GM23338 (cell line): ENCODE data around the gene FBXW4. TPM values are rescaled to one million over a fixed set of nuclear protein-coding genes. Genes with fewer than 3 reads are reported as not detected.

Experiments
- ATAC-seq: fragments of 200-7000 bp; cut with Tn5 transposase; 3 replicates; pipeline ENCODE4 v1.9.1; 2020
- DNase-seq: peaks from one replicate; pipeline ENCODE4 v3.0.0-alpha.2; 2015; ENCODE audit warnings: low spot score
- H2AFZ ChIP-seq: fragments of 200-600 bp; sonication (generic); 2 replicates; pipeline ENCODE4 v1.8.0; 2016; ENCODE audit warnings: antibody characterized with exemption, mild to moderate bottlenecking, moderate library complexity
- H3F3A ChIP-seq: fragments of 200-600 bp; sonication (generic); replicated peaks from 2 replicates; pipeline ENCODE4 v1.8.0; 2017; ENCODE audit warnings: antibody characterized with exemption, mixed run types, low read depth
- H3K27ac ChIP-seq: fragments of 200-600 bp; sonication (generic); 2 replicates; pipeline ENCODE4 v1.6.1; 2016; ENCODE audit warnings: low read depth
- H3K27me3 ChIP-seq: fragments of 200-600 bp; sonication (generic); 2 replicates; pipeline ENCODE4 v1.8.0; 2016; ENCODE audit warnings: mild to moderate bottlenecking, mixed run types, moderate library complexity; ENCODE audit not compliant: insufficient read depth
- H3K36me3 ChIP-seq: fragments of 200-600 bp; sonication (generic); 2 replicates; pipeline ENCODE4 v1.8.0; 2016; ENCODE audit warnings: mild to moderate bottlenecking; ENCODE audit not compliant: insufficient read depth
- H3K4me1 ChIP-seq: fragments of 200-600 bp; sonication (generic); 2 replicates; pipeline ENCODE4 v1.8.0; 2016; ENCODE audit warnings: mild to moderate bottlenecking, moderate library complexity; ENCODE audit not compliant: insufficient read depth
- H3K4me2 ChIP-seq: fragments of 200-600 bp; sonication (generic); 2 replicates; pipeline ENCODE4 v1.7.1; 2017; ENCODE audit warnings: mixed run types
- H3K4me3 ChIP-seq: fragments of 200-600 bp; sonication (generic); 2 replicates; pipeline ENCODE4 v1.6.1; 2016; ENCODE audit warnings: mixed run types
- H3K79me2 ChIP-seq: fragments of 200-600 bp; sonication (generic); replicated peaks from 2 replicates; pipeline ENCODE4 v1.8.0; 2017; ENCODE audit warnings: mild to moderate bottlenecking; ENCODE audit not compliant: insufficient read depth
- H3K9me2 ChIP-seq: fragments of 200-600 bp; sonication (generic); 2 replicates; pipeline ENCODE4 v1.8.0; 2017; ENCODE audit not compliant: insufficient read depth
- H4K20me1 ChIP-seq: fragments of 200-600 bp; sonication (generic); replicated peaks from 2 replicates; pipeline ENCODE4 v1.8.0; 2017; ENCODE audit warnings: mild to moderate bottlenecking; ENCODE audit not compliant: insufficient read depth
- H3K27ac Mint-ChIP-seq: 2 replicates; pipeline ENCODE4 v1.8.0; 2020; ENCODE audit warnings: inconsistent platforms, mild to moderate bottlenecking, moderate library complexity, mixed read lengths
- H3K27me3 Mint-ChIP-seq: 3 replicates; pipeline ENCODE4 v1.8.0; 2022; ENCODE audit warnings: low read depth, mild to moderate bottlenecking, moderate library complexity, mixed read lengths, inconsistent platforms; ENCODE audit not compliant: insufficient read depth, poor library complexity
- H3K36me3 Mint-ChIP-seq: 3 replicates; pipeline ENCODE4 v1.8.0; 2021; ENCODE audit warnings: low read depth, mild to moderate bottlenecking, inconsistent platforms, moderate library complexity, mixed read lengths
- H3K4me1 Mint-ChIP-seq: 3 replicates; pipeline ENCODE4 v1.8.0; 2020; ENCODE audit warnings: mild to moderate bottlenecking, inconsistent platforms, mixed read lengths
- H3K4me3 Mint-ChIP-seq: 3 replicates; pipeline ENCODE4 v1.8.0; 2021; ENCODE audit warnings: moderate library complexity, mild to moderate bottlenecking, inconsistent platforms, mixed read lengths
- H3K9me3 Mint-ChIP-seq: 3 replicates; pipeline ENCODE4 v1.8.0; 2020; ENCODE audit warnings: moderate library complexity, mild to moderate bottlenecking, inconsistent platforms, mixed read lengths
- EZH2 ChIP-seq: fragments of 200-600 bp; sonication (generic); IDR thresholded peaks from one replicate; pipeline ENCODE4 v1.8.0; 2017; ENCODE audit warnings: antibody characterized with exemption, mild to moderate bottlenecking, low read depth; ENCODE audit not compliant: unreplicated experiment
- EZH2phosphoT487 ChIP-seq: fragments of 200-600 bp; sonication (generic); IDR thresholded peaks from one replicate; pipeline ENCODE4 v1.8.1; 2018; ENCODE audit warnings: antibody characterized with exemption; ENCODE audit not compliant: unreplicated experiment
- NANOG ChIP-seq: IDR thresholded peaks from 2 replicates; pipeline ENCODE4 v1.6.1; 2016; ENCODE audit warnings: antibody characterized with exemption, borderline replicate concordance
- POLR2AphosphoS5 ChIP-seq: IDR thresholded peaks from 2 replicates; pipeline ENCODE4 v1.6.1; 2016; ENCODE audit warnings: antibody characterized with exemption, low read depth
- ZNF331 ChIP-seq: fragments of 250-450 bp; sonication (Bioruptor Pico); IDR thresholded peaks from 2 replicates; pipeline ENCODE4 v1.5.0; 2020; ENCODE audit warnings: low read depth, mild to moderate bottlenecking, moderate library complexity
- ZNF462 ChIP-seq: fragments of 250-450 bp; sonication (Bioruptor Pico); IDR thresholded peaks from 2 replicates; pipeline ENCODE4 v1.5.0; 2020; ENCODE audit warnings: mild to moderate bottlenecking, moderate library complexity
- polyA plus RNA-seq: library from polyadenylated mRNA; unstranded; fragments of >200 nt; fragmentation: Nextera tagmentation; extraction: Ambion mirVana; gene quantifications from 2 replicates; pipeline ENCODE4 v1.2.1, GENCODE V29; 2016
- total RNA-seq: library from RNA; depleted of rRNA; stranded (reverse); fragments of >200 nt; shearing (Covaris generic); gene quantifications from 2 replicates; pipeline ENCODE4 v1.2.3, GENCODE V29; 2014
- TF ChIP-seq, protein P1 (sequence below): IDR thresholded peaks from 2 replicates; pipeline ENCODE4 v1.6.1; 2016; ENCODE audit warnings: antibody characterized with exemption

The FBXW4 gene
- total and polyA plus RNA-seq, 2 experiments from 2014 or later, result 8.0 to 18.6 TPM

DNA sequence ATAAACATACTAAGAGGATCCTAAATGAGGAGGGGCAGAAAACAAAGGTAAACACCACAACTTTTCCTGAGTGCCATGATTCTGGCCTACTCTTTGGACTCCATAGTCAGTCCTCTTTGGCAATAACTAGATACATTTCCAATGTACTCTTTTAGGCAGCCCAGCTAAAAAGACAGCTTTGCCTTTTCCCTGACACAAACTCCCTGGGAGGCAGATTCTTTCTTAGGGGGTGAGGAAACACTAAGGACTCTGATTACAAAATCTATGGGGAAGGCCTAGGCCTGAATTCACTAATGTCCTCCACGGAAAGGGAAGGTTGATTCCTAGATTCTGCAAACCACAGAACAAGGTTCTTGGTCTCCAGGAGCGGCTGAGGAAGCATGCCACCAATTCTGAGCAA lies 25.8 kb downstream of the FBXW4 start:
- H3K9me3 Mint-ChIP-seq, result no peaks in the 10 kb centered on the region
- H3K27me3 ChIP-seq, result no peaks in the 10 kb centered on the region
- H3K27ac ChIP-seq, result no peak overlapping the region
- H3K4me3 Mint-ChIP-seq, result no peak overlapping the region
- no peak overlapping the region for H3K4me2 ChIP-seq
- H3K79me2 ChIP-seq, result no peaks in the 10 kb centered on the region
- no peaks in the 10 kb centered on the region for H3K9me2 ChIP-seq
- no peak overlapping the region for H2AFZ ChIP-seq
- no peak for DNase-seq
- no peak overlapping the region for H3K27ac Mint-ChIP-seq
- H3K36me3 ChIP-seq, result no peaks in the 10 kb centered on the region; the same call in 1 of the 2 replicates
- H3K4me1 Mint-ChIP-seq, result no peaks in the 10 kb centered on the region; the same call in 2 of the 3 replicates
- TF ChIP-seq, protein P1, sequence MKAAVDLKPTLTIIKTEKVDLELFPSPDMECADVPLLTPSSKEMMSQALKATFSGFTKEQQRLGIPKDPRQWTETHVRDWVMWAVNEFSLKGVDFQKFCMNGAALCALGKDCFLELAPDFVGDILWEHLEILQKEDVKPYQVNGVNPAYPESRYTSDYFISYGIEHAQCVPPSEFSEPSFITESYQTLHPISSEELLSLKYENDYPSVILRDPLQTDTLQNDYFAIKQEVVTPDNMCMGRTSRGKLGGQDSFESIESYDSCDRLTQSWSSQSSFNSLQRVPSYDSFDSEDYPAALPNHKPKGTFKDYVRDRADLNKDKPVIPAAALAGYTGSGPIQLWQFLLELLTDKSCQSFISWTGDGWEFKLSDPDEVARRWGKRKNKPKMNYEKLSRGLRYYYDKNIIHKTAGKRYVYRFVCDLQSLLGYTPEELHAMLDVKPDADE, result no peak
- no peak for TF ChIP-seq EZH2phosphoT487
- no peak for TF ChIP-seq POLR2AphosphoS5
- TF ChIP-seq NANOG, result no peak
- no peaks in the 10 kb centered on the region; the same call in none of the 2 replicates for H4K20me1 ChIP-seq
- H3K4me1 ChIP-seq, result no peaks in the 10 kb centered on the region
- H3K4me3 ChIP-seq, result no peak overlapping the region
- H3K27me3 Mint-ChIP-seq, result peaks cover 1% of the 10 kb centered on the region
- H3F3A ChIP-seq, result no peaks in the 10 kb centered on the region
- peaks cover 20% of the 10 kb centered on the region for H3K36me3 Mint-ChIP-seq
- no peak for ATAC-seq

DNA sequence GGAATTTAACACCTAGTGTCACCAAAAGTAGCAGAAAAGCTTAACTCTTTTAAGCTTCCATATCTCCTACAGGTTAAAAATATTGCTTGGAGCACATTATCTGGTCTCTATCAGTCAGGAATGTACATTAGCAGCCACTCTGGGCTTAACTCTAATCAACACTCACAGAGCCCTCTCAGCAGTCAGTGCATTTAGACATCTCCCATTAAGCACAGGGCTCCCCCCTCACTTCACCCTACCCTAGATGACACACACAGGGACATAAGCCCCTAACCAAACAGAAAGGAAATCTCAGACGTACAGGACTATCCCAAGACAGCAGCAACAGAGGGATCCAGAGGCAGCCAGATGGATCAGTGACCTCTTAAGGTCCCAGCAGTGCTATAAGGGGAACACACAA lies 26.4 kb downstream of the FBXW4 start:
- Histone ChIP-seq H3K36me3 (no peaks in the 10 kb centered on the region; the same call in 1 of the 2 replicates), H3K9me2 (no peaks in the 10 kb centered on the region), H3K79me2 (no peaks in the 10 kb centered on the region), H4K20me1 (no peaks in the 10 kb centered on the region; the same call in none of the 2 replicates), H3K4me1 (no peaks in the 10 kb centered on the region), H3F3A (no peaks in the 10 kb centered on the region), H3K4me2 (no peak overlapping the region), H3K27ac (peak overlapping the region; percentile 9; the same call in 1 of the 2 replicates), H3K4me3 (no peak overlapping the region), H3K27me3 (no peaks in the 10 kb centered on the region), H2AFZ (no peak overlapping the region)
- Mint-ChIP-seq H3K27me3 (peaks cover 1% of the 10 kb centered on the region), H3K9me3 (no peaks in the 10 kb centered on the region), H3K4me3 (no peak overlapping the region), H3K27ac (no peak overlapping the region), H3K36me3 (peaks cover 18% of the 10 kb centered on the region), H3K4me1 (no peaks in the 10 kb centered on the region; the same call in 2 of the 3 replicates)
- TF ChIP-seq ZNF462 (CRISPR knock-in tag) (no peak), ZNF331 (CRISPR knock-in tag) (no peak), EZH2 (no peak)
- DNase-seq (no peak), ATAC-seq (no peak)
